Diencephalon (tissue), 1 donor: ENCODE results near the gene TMIGD3. TPM values are rescaled to one million over a fixed set of nuclear protein-coding genes. Genes with fewer than 3 reads are reported as not detected.

ENCODE experiments used
- small RNA-seq: library from RNA; depleted of rRNA; stranded (forward); fragments of <200 nt; gene quantifications from one replicate; pipeline ENCODE3, GENCODE V24; 2014
- total RNA-seq: library from RNA; depleted of rRNA; stranded (reverse); fragments of >200 nt; gene quantifications from one replicate; pipeline ENCODE4 v1.2.3, GENCODE V29; 2014

Gene TMIGD3
- total RNA-seq = 4.8 TPM

DNA sequence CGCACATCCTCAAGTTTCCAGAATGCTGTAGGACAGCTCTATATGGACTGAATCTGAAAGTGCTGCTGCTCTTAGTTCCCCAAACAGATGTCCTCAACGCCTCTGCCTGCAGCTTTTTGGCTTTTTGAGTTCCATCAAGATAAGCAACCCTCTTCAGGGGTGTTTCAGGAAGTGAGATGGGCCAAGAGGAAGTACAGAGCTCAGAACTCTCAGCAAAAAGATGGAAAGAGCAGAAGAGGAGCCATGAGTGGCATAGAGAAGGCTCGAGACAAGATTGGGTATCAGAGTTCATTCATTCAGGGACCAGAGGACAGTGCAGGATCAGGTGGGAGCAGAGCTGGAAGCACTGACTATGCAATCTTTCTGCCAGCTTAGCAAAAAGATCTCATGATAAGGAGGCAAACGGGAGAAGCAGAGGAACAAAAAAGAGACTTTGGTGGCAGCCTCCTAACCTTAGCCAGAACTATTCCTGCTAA lies at the start of gene TMIGD3, which contains the start of gene ADORA3:
Gene TMIGD3 (minus strand): TSS at position 49 of the 476 bp plus-strand sequence. CDS start 279 bp downstream, outside the sequence.
Gene ADORA3 (minus strand): TSS at position 49 of the 476 bp plus-strand sequence. CDS start 279 bp downstream, outside the sequence.

DNA sequence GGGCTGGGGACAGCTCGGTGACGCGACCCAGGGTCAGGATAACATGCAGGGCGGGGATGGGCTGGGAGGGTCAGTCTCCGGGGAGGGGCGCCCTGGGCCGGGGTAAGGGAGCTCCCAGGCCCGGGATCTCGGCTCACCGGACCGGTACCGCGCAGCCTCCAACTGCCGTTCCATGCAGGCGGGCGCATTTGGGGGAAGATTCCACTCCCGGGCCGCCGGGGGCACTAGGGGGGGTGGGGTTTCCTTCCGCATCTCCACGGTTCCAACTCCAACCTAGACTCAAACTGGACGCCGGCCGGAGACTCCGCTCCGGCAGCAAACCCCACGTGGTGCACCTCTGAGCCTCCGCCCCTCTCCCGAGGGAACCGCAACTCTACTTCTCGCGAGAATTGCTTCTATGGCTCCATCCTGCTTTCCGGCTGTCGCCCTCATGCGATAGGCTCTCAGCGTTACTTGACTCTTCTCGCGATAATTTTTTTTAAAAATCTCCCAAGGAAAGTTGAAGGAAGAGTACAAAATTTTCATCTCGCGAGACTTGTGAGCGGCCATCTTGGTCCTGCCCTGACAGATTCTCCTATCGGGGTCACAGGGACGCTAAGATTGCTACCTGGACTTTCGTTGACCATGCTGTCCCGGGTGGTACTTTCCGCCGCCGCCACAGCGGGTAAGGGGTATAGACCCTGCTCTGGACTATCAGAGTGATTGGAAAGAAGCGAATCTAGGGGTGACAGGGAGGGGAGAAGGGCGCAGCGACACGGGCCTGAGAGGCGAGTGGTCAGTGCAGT lies 54.3 kb downstream of the TMIGD3 start, which contains the start of the genes ATP5PB and WDR77:
Gene ATP5PB (plus strand): TSS at position 547 of the 785 bp plus-strand sequence. CDS start 78 bp downstream, at position 625.
Gene WDR77 (minus strand): TSS at position 339 of the 785 bp plus-strand sequence. CDS start 87 bp downstream, at position 252.

Small RNAs within 50 kb of the gene (small RNA-seq; reads per million reads assigned to genes)
- gene RF00019 (not detected), gene RNU6-792P (not detected)

Other genes starting within 250 kb of the TMIGD3 start
- gene CHIA, start 212.8 kb downstream of the TMIGD3 start, total RNA-seq = not detected
- 1.6 TPM for gene OVGP1, start 75.9 kb downstream of the TMIGD3 start, total RNA-seq
- gene WDR77, start 54.4 kb downstream of the TMIGD3 start, total RNA-seq = 36.2 TPM
- 209 TPM for gene ATP5PB, start 54.2 kb downstream of the TMIGD3 start, total RNA-seq
- 1.2 TPM for gene C1orf162, start 29.6 kb downstream of the TMIGD3 start, total RNA-seq
- gene ADORA3, start within 50 bp of the TMIGD3 start, total RNA-seq = 3.0 TPM
- gene RAP1A, start 116.2 kb upstream of the TMIGD3 start, total RNA-seq = 36.9 TPM
- gene INKA2, start 235.8 kb upstream of the TMIGD3 start, total RNA-seq = 7.8 TPM